GM12874 (cell line): ENCODE measurements around the gene LAMB2.
A peak's percentile ranks its signal among the peaks of the same experiment; 100 is the strongest.

Experiments
- TF ChIP-seq, protein P1 (sequence below): IDR thresholded peaks from 2 replicates; pipeline ENCODE4 v1.5.1; 2011; ENCODE audit warnings: low read depth, mild to moderate bottlenecking, control low read depth, low read length, moderate library complexity; ENCODE audit not compliant: insufficient read depth

The LAMB2 gene

GRCh38 chr3:49134471-49135265 lies 1.8 kb upstream of the LAMB2 start:
- TF ChIP-seq, protein P1, sequence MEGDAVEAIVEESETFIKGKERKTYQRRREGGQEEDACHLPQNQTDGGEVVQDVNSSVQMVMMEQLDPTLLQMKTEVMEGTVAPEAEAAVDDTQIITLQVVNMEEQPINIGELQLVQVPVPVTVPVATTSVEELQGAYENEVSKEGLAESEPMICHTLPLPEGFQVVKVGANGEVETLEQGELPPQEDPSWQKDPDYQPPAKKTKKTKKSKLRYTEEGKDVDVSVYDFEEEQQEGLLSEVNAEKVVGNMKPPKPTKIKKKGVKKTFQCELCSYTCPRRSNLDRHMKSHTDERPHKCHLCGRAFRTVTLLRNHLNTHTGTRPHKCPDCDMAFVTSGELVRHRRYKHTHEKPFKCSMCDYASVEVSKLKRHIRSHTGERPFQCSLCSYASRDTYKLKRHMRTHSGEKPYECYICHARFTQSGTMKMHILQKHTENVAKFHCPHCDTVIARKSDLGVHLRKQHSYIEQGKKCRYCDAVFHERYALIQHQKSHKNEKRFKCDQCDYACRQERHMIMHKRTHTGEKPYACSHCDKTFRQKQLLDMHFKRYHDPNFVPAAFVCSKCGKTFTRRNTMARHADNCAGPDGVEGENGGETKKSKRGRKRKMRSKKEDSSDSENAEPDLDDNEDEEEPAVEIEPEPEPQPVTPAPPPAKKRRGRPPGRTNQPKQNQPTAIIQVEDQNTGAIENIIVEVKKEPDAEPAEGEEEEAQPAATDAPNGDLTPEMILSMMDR, result no peak

DNA sequence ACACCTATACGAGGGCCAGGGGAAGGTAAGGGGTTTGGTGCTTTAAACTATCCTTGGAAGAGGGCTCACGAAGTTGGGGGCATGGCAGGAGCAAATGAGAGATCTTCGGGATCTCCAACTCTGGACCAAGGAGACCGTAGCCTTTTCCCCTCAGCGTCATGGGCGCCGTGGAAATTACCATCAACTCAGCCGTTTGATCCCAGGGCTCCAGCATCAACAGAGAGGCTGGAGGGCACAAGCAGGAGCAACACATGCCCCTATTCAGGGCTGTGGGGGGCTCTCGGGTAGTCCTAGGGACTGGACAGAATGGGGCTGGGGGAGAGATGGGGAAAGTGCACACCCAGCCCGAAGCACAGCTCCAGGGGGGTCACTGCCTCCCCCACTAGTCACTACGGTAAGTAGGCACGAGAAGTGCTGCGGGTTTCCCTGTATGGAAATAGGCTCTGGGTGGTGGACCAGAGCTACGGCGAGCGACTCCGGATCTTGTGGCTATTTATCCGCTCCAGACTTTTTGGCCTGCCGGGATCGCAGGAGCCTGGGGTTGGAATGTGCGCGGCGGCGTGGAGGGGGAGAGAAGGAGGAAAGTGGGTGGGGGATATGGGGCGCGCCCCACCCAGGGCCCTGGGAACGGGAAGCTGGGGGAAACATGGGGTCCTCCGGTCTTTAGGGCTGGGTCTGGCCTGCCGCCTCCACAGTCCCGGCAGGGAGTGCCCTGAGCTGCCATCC lies 539 bp upstream of the LAMB2 start:
- TF ChIP-seq, protein P1, result no peak

DNA sequence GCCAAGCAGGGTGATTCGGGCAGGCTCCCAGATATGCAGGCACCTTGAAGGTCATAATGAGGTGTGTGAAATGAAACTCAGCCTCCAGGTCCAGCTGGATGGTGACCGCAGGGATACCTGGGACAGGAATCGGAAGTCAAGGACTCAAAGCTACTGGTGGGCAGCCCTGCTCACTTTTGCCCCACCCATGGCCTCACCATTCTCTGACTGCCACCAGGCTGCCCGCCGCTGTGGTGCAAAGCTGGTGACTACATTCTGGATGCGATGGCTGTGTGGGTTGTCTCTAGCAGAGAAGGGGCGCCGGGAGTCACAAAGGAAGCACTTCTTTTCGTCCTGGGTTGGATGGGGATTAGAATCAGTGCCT lies 795 bp downstream of the LAMB2 start:
- TF ChIP-seq, protein P1, result no peak

GRCh38 chr3:49131576-49131975 lies 1.3 kb downstream of the LAMB2 start:
- TF ChIP-seq, protein P1, result no peak

GRCh38 chr3:49131040-49131439 lies 1.8 kb downstream of the LAMB2 start:
- TF ChIP-seq, protein P1, result no peak

GRCh38 chr3:49124991-49125670 lies 7.7 kb downstream of the LAMB2 start:
- TF ChIP-seq, protein P1, result peak; percentile 39

DNA sequence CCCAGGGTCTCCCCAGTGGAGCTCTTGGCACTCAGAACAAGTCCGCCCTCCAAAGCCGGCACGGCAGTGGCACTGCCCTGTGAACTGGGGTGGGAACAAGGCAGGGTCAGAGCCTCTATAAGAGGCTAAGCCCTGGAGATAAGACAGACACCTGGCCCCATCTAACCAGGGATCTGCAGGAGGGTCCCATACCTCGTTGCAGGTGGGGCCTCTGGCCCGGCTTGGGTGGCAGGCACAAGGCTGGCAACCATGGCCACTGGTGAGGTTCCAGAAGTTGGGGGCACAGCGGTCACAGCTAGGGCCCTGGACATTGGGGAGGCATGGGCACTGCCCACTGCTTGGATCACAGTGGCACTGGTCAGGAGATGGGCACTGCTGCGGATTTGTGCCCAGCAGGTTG lies 8.6 kb downstream of the LAMB2 start:
- TF ChIP-seq, protein P1, result no peak
